CD4-positive, CD25-positive, alpha-beta regulatory T cell (primary cell): Measurements from ENCODE around the gene MED12L. TPM values are rescaled to one million over a fixed set of nuclear protein-coding genes. Genes with fewer than 3 reads are reported as not detected.
A peak's percentile ranks its signal among the peaks of the same experiment; 100 is the strongest.
"Not testable (repeated sequence)": the region's sequence is repeated elsewhere in the genome, so short reads cannot be mapped to it uniquely, and the experiment has no call there.

ENCODE experiments used
- ATAC-seq, 2 donors: fragments of 150-1000 bp; cut with Tn5 transposase; one replicate each; pipeline ENCODE4 v1.10.0; 2021; ENCODE audit warnings: low read depth in 2 of 2, moderate number of reproducible peaks in 2 of 2, moderate library complexity in 1 of 2
- DNase-seq, 3 donors: peaks; one replicate each; pipeline versions ENCODE4 v3.0.0 to v3.0.0-alpha.2; 2012 to 2022; ENCODE audit warnings: mixed read lengths in 1 of 3
- H3K27ac ChIP-seq: one replicate; pipeline ENCODE4 v1.7.0; 2013; ENCODE audit warnings: mild to moderate bottlenecking, low read length; ENCODE audit not compliant: insufficient read depth, poor library complexity, severe bottlenecking
- H3K27me3 ChIP-seq: one replicate; pipeline ENCODE4 v1.7.0; 2013; ENCODE audit warnings: low read length; ENCODE audit not compliant: control insufficient read depth, insufficient read depth
- H3K36me3 ChIP-seq: one replicate; pipeline ENCODE4 v1.7.0; 2013; ENCODE audit warnings: mild to moderate bottlenecking, low read length, moderate library complexity; ENCODE audit not compliant: control insufficient read depth, insufficient read depth
- H3K4me1 ChIP-seq: 2 replicates; pipeline ENCODE4 v1.7.0; 2013; ENCODE audit warnings: mild to moderate bottlenecking, low read length; ENCODE audit not compliant: insufficient read depth, control insufficient read depth, poor library complexity, severe bottlenecking
- H3K4me3 ChIP-seq: one replicate; pipeline ENCODE4 v1.7.0; 2013; ENCODE audit warnings: low read depth, mild to moderate bottlenecking, low read length, moderate library complexity
- H3K9me3 ChIP-seq, 2 experiments: 1 replicate in 1 of 2; 2 replicates in 1 of 2; pipeline ENCODE4 v1.7.0; 2013; ENCODE audit warnings: low read length in 2 of 2, mild to moderate bottlenecking in 1 of 2, moderate library complexity in 1 of 2; ENCODE audit not compliant: control insufficient read depth in 2 of 2
- H3K27ac Mint-ChIP-seq, 3 donors: one replicate each; pipeline ENCODE4 v1.8.0; 2020 to 2022; ENCODE audit warnings: mild to moderate bottlenecking in 3 of 3, mixed read lengths in 3 of 3, moderate library complexity in 2 of 3
- H3K27me3 Mint-ChIP-seq: one replicate; pipeline ENCODE4 v1.8.0; 2022; ENCODE audit warnings: mild to moderate bottlenecking, mixed read lengths
- H3K36me3 Mint-ChIP-seq: one replicate; pipeline ENCODE4 v1.8.0; 2020; ENCODE audit warnings: mixed read lengths
- H3K4me1 Mint-ChIP-seq, 4 donors: one replicate each; pipeline ENCODE4 v1.8.0; 2020 to 2022; ENCODE audit warnings: mixed read lengths in 4 of 4, mild to moderate bottlenecking in 1 of 4
- H3K4me3 Mint-ChIP-seq, 4 donors: one replicate each; pipeline ENCODE4 v1.8.0; 2020 to 2022; ENCODE audit warnings: mild to moderate bottlenecking in 4 of 4, mixed read lengths in 4 of 4, moderate library complexity in 3 of 4
- H3K9me3 Mint-ChIP-seq, 7 donors: one replicate each; pipeline ENCODE4 v1.8.0; 2020 to 2022; ENCODE audit warnings: mixed read lengths in 7 of 7, mild to moderate bottlenecking in 3 of 7, moderate library complexity in 2 of 7
- polyA plus RNA-seq, 4 donors: library from polyadenylated mRNA; unstranded; fragments of 300-500 nt; fragmentation: Illumina TruSeq; gene quantifications; one replicate each; pipeline ENCODE4 v1.2.3, GENCODE V29; 2021
- total RNA-seq: library from RNA; stranded (reverse); gene quantifications from one replicate; pipeline ENCODE4 v1.2.3, GENCODE V29; 2022

The MED12L gene
- total and polyA plus RNA-seq, 5 donors from 2014 or later: 2.7 TPM; not detected in 4

- no peak overlapping the region for H3K27ac Mint-ChIP-seq
- H3K36me3 Mint-ChIP-seq: no peaks in the 10 kb centered on the region
- peaks cover 0 to 5% (median under 1%) of the 10 kb centered on the region in 4 donors for H3K4me1 Mint-ChIP-seq
- peaks cover 0 to 1% (median 0%) of the 10 kb centered on the region in 7 donors for H3K9me3 Mint-ChIP-seq
- H3K9me3 ChIP-seq: no peaks in the 10 kb centered on the region
- no peak overlapping the region for H3K27ac ChIP-seq
- H3K27me3 Mint-ChIP-seq: peaks cover 4% of the 10 kb centered on the region
- no peak for DNase-seq
- H3K4me1 ChIP-seq: no peaks in the 10 kb centered on the region
- H3K36me3 ChIP-seq: no peaks in the 10 kb centered on the region
- H3K4me3 Mint-ChIP-seq: no peak overlapping the region
- no peak overlapping the region for H3K4me3 ChIP-seq
- ATAC-seq: no peak
- H3K27me3 ChIP-seq: no peaks in the 10 kb centered on the region
Observed at GRCh38 chr3:151236736-151237135, 151.3 kb downstream of the MED12L start.

- H3K4me3 ChIP-seq, H3K36me3 ChIP-seq, ATAC-seq, H3K27ac Mint-ChIP-seq, H3K27ac ChIP-seq, H3K4me1 Mint-ChIP-seq, H3K27me3 Mint-ChIP-seq, H3K27me3 ChIP-seq, H3K4me3 Mint-ChIP-seq, H3K9me3 Mint-ChIP-seq, H3K4me1 ChIP-seq, H3K9me3 ChIP-seq, DNase-seq, H3K36me3 Mint-ChIP-seq: not testable (repeated sequence)
Observed at GRCh38 chr3:151242006-151242405, 156.5 kb downstream of the MED12L start.

DNA sequence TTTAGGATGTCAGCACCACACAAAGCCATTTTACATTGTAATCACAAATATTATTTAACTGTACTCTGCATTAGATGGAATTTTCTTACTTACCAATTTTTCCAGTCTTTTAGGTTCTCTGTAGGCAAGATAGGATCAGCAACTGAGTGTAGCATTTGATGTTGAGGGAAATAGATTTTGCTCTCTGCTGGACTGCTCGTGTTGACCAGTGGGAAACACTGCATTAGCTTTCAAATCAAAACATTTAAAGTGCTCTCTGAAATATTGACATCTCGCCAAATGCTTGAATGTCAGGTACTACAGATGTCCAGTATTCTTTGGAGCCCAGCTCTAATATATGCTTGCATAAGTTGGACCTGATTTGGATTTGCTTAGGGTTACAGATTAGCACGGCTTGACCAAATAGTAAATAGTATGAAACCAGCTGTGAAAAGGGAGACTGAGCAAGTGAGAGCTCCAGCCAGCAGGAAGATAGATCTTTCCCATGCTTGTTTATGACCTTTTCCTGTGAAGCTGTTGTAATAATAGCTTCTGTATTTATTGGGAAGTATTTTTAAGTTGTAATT, 163.4 kb downstream of the MED12L start:
- no peak overlapping the region for H3K27ac ChIP-seq

DNA sequence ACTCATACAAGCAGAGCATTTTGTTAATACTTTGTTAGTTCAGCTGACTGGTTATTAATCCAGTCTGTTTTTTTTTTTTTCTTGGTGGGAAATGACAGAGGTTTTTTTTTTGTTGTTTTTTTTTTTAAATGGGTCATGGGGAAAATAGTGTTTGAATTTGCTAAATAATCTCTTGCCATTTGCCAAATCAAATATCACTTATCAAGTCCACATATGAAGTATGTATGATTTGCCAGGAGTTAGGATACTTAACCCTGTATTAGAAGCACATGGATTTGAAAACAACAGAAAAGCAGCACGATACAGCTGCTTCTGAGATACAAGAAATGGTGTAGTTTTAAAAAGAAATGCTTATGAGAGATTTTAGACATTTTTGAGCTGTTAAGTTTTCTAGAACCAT, 171.3 kb downstream of the MED12L start:
- H3K27ac Mint-ChIP-seq: no peak overlapping the region
- peaks cover 5% of the 10 kb centered on the region for H3K27me3 ChIP-seq
- H3K36me3 ChIP-seq: no peaks in the 10 kb centered on the region
- H3K27ac ChIP-seq: no peak overlapping the region
- H3K4me3 ChIP-seq: no peak overlapping the region
- H3K4me1 ChIP-seq: no peaks in the 10 kb centered on the region
- H3K9me3 Mint-ChIP-seq: no peaks in the 10 kb centered on the region
- no peaks in the 10 kb centered on the region for H3K4me1 Mint-ChIP-seq
- no peak for DNase-seq
- H3K9me3 ChIP-seq: no peaks in the 10 kb centered on the region
- H3K4me3 Mint-ChIP-seq: no peak overlapping the region
- peaks cover 41% of the 10 kb centered on the region for H3K27me3 Mint-ChIP-seq
- ATAC-seq: no peak
- H3K36me3 Mint-ChIP-seq: no peaks in the 10 kb centered on the region

More for the DNA sequence above, 163.4 kb downstream of the MED12L start:
- Mint-ChIP-seq H3K4me3 (no peak overlapping the region), H3K9me3 (peaks cover 0 to 4% (median 0%) of the 10 kb centered on the region in 7 donors), H3K4me1 (no peaks in the 10 kb centered on the region), H3K27me3 (peaks cover 29% of the 10 kb centered on the region), H3K36me3 (no peaks in the 10 kb centered on the region), H3K27ac (no peak overlapping the region)
- Histone ChIP-seq H3K4me3 (no peak overlapping the region), H3K36me3 (no peaks in the 10 kb centered on the region), H3K27me3 (peaks cover 6% of the 10 kb centered on the region), H3K4me1 (no peaks in the 10 kb centered on the region), H3K9me3 (no peaks in the 10 kb centered on the region)
- DNase-seq (no peak), ATAC-seq (no peak)

GRCh38 chr3:151259664-151260063, 174.2 kb downstream of the MED12L start:
- no peaks in the 10 kb centered on the region for H3K4me1 ChIP-seq
- DNase-seq (no peak), ATAC-seq (no peak)
- no peaks in the 10 kb centered on the region for H3K36me3 Mint-ChIP-seq
- no peak overlapping the region for H3K27ac ChIP-seq
- peaks cover 28% of the 10 kb centered on the region for H3K27me3 Mint-ChIP-seq
- peaks cover 3% of the 10 kb centered on the region for H3K27me3 ChIP-seq
- H3K36me3 ChIP-seq: no peaks in the 10 kb centered on the region
- no peak overlapping the region for H3K4me3 ChIP-seq
- H3K9me3 ChIP-seq: no peaks in the 10 kb centered on the region
- no peak overlapping the region for H3K27ac Mint-ChIP-seq
- no peaks in the 10 kb centered on the region for H3K9me3 Mint-ChIP-seq
- no peaks in the 10 kb centered on the region for H3K4me1 Mint-ChIP-seq
- H3K4me3 Mint-ChIP-seq: no peak overlapping the region

GRCh38 chr3:151262871-151263525, 177.5 kb downstream of the MED12L start:
- Mint-ChIP-seq H3K27ac (peak overlapping the region in 1 of 3 donors; percentile 74), H3K27me3 (peaks cover 15% of the 10 kb centered on the region), H3K36me3 (no peaks in the 10 kb centered on the region), H3K4me3 (no peak overlapping the region), H3K9me3 (no peaks in the 10 kb centered on the region), H3K4me1 (no peaks in the 10 kb centered on the region)
- ATAC-seq (no peak), DNase-seq (no peak)
- peaks cover 3% of the 10 kb centered on the region for H3K27me3 ChIP-seq
- H3K36me3 ChIP-seq: no peaks in the 10 kb centered on the region
- no peak overlapping the region for H3K4me3 ChIP-seq
- no peaks in the 10 kb centered on the region for H3K9me3 ChIP-seq
- no peaks in the 10 kb centered on the region for H3K4me1 ChIP-seq
- no peak overlapping the region for H3K27ac ChIP-seq

DNA sequence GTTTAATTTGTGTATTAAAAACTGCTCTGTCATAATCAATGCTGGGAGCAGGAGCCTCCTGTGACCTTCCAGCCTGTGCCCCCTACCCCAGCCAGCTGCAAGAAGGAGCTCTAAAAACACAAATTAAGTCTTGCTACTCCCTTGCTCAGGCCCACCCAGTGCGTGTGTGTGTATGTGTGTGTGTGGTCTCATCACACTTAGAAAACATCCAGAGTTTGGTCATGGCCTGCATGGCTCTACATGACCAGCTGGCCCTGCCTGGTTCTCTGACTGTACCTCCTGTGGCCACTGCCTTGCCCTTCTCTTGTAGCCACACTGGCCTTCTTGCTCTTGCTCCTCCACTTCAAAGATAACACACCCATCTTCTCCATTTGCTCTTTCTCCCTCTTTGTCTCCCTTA, 179.1 kb downstream of the MED12L start:
- H3K4me3 Mint-ChIP-seq: no peak overlapping the region
- DNase-seq: no peak
- H3K27ac Mint-ChIP-seq: peak overlapping the region in 1 of 3 donors; percentile 27
- H3K9me3 ChIP-seq: no peaks in the 10 kb centered on the region
- no peak overlapping the region for H3K4me3 ChIP-seq
- no peaks in the 10 kb centered on the region for H3K4me1 ChIP-seq
- H3K36me3 ChIP-seq: no peaks in the 10 kb centered on the region
- H3K4me1 Mint-ChIP-seq: peaks cover 0 to 4% (median 2%) of the 10 kb centered on the region in 4 donors
- H3K36me3 Mint-ChIP-seq: no peaks in the 10 kb centered on the region
- H3K9me3 Mint-ChIP-seq: no peaks in the 10 kb centered on the region
- H3K27ac ChIP-seq: no peak overlapping the region
- no peaks in the 10 kb centered on the region for H3K27me3 ChIP-seq
- H3K27me3 Mint-ChIP-seq: peaks cover 11% of the 10 kb centered on the region
- no peak for ATAC-seq

GRCh38 chr3:151265166-151265565, 179.7 kb downstream of the MED12L start:
- no peaks in the 10 kb centered on the region for H3K36me3 Mint-ChIP-seq
- no peak overlapping the region for H3K27ac Mint-ChIP-seq

More at GRCh38 chr3:151265166-151265565, 179.7 kb downstream of the MED12L start:
- no peaks in the 10 kb centered on the region for H3K36me3 ChIP-seq
- H3K9me3 ChIP-seq: no peaks in the 10 kb centered on the region
- no peak overlapping the region for H3K4me3 ChIP-seq
- peaks cover 6% of the 10 kb centered on the region for H3K27me3 Mint-ChIP-seq
- no peaks in the 10 kb centered on the region for H3K9me3 Mint-ChIP-seq
- H3K27me3 ChIP-seq: no peaks in the 10 kb centered on the region
- peaks cover 0 to 4% (median 2%) of the 10 kb centered on the region in 4 donors for H3K4me1 Mint-ChIP-seq
- DNase-seq (no peak), ATAC-seq (no peak)
- no peak overlapping the region for H3K4me3 Mint-ChIP-seq
- H3K4me1 ChIP-seq: no peaks in the 10 kb centered on the region
- H3K27ac ChIP-seq: no peak overlapping the region
